Measurements from ENCODE around the gene IFITM2. TPM values are rescaled to one million over a fixed set of nuclear protein-coding genes. Genes with fewer than 3 reads are reported as not detected.

The IFITM2 gene
- total RNA-seq, 1 donor, result 38.4 TPM

DNA sequence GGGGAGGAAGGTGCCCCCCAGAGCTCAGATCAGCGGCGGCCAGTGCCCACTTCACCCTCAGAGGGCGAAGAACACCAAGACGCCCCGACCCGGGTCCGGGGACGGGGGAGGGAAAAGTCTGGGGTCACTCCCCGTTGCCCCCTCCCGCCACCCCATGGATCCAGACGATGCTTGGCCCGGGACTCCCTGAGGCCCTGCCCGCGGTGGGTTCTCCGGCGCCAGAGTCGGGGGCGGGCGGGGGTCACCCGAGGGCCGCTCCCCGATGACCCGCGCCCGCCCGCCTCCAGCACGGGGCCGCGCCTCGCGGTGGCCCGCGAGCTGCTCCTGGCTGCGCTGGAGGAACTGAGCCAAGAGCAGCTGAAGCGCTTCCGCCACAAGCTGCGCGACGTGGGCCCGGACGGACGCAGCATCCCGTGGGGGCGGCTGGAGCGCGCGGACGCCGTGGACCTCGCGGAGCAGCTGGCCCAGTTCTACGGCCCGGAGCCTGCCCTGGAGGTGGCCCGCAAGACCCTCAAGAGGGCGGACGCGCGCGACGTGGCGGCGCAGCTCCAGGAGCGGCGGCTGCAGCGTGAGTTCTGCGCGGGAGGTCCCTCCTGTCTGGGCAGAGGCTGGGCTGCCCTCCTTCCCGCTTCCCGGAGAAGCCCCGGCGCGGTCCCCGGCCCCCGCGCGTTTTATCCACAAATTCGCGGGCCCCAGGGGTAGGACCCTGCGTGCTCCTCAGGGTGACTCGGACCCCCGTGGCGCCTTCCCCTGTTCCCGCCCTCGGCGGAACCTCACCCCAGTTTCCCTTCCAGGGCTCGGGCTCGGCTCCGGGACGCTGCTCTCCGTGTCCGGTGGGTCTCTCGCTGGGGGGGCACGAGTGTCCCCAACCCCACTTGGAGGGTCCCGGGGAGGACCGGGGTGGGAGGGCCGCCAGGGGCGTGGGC lies 28.3 kb upstream of the IFITM2 start:
- DNase-seq (ENCODE audit: low read depth), result no peak
- TF ChIP-seq, protein P1, sequence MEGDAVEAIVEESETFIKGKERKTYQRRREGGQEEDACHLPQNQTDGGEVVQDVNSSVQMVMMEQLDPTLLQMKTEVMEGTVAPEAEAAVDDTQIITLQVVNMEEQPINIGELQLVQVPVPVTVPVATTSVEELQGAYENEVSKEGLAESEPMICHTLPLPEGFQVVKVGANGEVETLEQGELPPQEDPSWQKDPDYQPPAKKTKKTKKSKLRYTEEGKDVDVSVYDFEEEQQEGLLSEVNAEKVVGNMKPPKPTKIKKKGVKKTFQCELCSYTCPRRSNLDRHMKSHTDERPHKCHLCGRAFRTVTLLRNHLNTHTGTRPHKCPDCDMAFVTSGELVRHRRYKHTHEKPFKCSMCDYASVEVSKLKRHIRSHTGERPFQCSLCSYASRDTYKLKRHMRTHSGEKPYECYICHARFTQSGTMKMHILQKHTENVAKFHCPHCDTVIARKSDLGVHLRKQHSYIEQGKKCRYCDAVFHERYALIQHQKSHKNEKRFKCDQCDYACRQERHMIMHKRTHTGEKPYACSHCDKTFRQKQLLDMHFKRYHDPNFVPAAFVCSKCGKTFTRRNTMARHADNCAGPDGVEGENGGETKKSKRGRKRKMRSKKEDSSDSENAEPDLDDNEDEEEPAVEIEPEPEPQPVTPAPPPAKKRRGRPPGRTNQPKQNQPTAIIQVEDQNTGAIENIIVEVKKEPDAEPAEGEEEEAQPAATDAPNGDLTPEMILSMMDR (IDR thresholded peaks at IDR 0.05; ENCODE audit: insufficient read depth, low read depth, low read length), result no peak
- H3K4me3 ChIP-seq (ENCODE audit: low read depth, low read length), result no peak overlapping the region

- TF ChIP-seq, protein P1 (IDR thresholded peaks at IDR 0.05; ENCODE audit: insufficient read depth, low read depth, low read length), result no peak
- DNase-seq (ENCODE audit: low read depth), result peak; percentile 37
Observed at GRCh38 chr11:279966-280705, 27.5 kb upstream of the IFITM2 start.

DNA sequence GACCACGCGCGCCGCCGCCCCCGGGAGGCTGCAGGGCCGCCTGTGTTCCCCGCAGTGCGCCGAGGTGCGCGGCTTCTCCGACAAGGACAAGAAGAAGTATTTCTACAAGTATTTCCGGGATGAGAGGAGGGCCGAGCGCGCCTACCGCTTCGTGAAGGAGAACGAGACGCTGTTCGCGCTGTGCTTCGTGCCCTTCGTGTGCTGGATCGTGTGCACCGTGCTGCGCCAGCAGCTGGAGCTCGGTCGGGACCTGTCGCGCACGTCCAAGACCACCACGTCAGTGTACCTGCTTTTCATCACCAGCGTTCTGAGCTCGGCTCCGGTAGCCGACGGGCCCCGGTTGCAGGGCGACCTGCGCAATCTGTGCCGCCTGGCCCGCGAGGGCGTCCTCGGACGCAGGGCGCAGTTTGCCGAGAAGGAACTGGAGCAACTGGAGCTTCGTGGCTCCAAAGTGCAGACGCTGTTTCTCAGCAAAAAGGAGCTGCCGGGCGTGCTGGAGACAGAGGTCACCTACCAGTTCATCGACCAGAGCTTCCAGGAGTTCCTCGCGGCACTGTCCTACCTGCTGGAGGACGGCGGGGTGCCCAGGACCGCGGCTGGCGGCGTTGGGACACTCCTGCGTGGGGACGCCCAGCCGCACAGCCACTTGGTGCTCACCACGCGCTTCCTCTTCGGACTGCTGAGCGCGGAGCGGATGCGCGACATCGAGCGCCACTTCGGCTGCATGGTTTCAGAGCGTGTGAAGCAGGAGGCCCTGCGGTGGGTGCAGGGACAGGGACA lies 26.7 kb upstream of the IFITM2 start:
- TF ChIP-seq, protein P1 (IDR thresholded peaks at IDR 0.05; ENCODE audit: insufficient read depth, low read depth, low read length), result no peak
- DNase-seq (ENCODE audit: low read depth), result no peak
- H3K4me3 ChIP-seq (ENCODE audit: low read depth, low read length), result no peak overlapping the region

More at GRCh38 chr11:279966-280705, 27.5 kb upstream of the IFITM2 start:
- H3K4me3 ChIP-seq (ENCODE audit: low read depth, low read length), result no peak overlapping the region

DNA sequence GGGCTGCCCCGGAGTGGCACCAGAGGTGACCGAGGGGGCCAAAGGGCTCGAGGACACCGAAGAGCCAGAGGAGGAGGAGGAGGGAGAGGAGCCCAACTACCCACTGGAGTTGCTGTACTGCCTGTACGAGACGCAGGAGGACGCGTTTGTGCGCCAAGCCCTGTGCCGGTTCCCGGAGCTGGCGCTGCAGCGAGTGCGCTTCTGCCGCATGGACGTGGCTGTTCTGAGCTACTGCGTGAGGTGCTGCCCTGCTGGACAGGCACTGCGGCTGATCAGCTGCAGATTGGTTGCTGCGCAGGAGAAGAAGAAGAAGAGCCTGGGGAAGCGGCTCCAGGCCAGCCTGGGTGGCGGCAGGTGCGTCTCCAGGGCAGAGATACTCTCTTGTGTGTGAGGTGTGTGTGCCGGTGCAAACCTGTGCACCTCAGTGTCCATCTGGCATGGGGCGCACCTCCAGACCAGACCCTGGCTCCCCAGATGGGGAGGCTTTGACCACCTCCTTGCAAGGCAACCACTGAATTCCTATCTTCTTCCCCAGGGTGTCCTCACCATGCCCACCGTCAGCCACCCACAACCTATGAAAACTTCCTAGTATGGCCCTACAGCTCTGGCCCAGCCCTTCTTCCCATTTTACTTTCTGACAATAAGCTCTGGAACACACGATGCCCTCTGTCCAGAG lies 26.0 kb upstream of the IFITM2 start:
- H3K4me3 ChIP-seq (ENCODE audit: low read depth, low read length), result no peak overlapping the region
- DNase-seq (ENCODE audit: low read depth), result no peak
- TF ChIP-seq, protein P1 (IDR thresholded peaks at IDR 0.05; ENCODE audit: insufficient read depth, low read depth, low read length), result no peak

GRCh38 chr11:282171-282570 lies 25.4 kb upstream of the IFITM2 start:
- DNase-seq (ENCODE audit: low read depth), result no peak
- TF ChIP-seq, protein P1 (IDR thresholded peaks at IDR 0.05; ENCODE audit: insufficient read depth, low read depth, low read length), result no peak
- no peak overlapping the region for H3K4me3 ChIP-seq (ENCODE audit: low read depth, low read length)

All from fibroblast of villous mesenchyme (primary cell).